Activated T-cell treated with anti-CD3 and anti-CD28 coated beads for 4 hours (primary cell): ENCODE measurements around the gene HSF5.

ENCODE experiments used
- DNase-seq: peaks from one replicate; pipeline ENCODE4 v3.0.0-alpha.2; 2020

HSF5 gene

GRCh38 chr17:58382108-58382871 lies 105.9 kb downstream of the HSF5 start:
- DNase-seq, result no peak

GRCh38 chr17:58381124-58382035 lies 106.8 kb downstream of the HSF5 start:
- no peak for DNase-seq

GRCh38 chr17:58380207-58381123 lies 107.7 kb downstream of the HSF5 start:
- DNase-seq, result no peak

GRCh38 chr17:58379511-58379824 lies 108.7 kb downstream of the HSF5 start:
- DNase-seq, result no peak

- DNase-seq, result no peak
Observed at GRCh38 chr17:58378733-58379510, 109.3 kb downstream of the HSF5 start.

- DNase-seq, result no peak
Observed at GRCh38 chr17:58377661-58378060, 110.5 kb downstream of the HSF5 start.

- no peak for DNase-seq
Observed at GRCh38 chr17:58377093-58377601, 111.1 kb downstream of the HSF5 start.

GRCh38 chr17:58376472-58377000 lies 111.7 kb downstream of the HSF5 start:
- no peak for DNase-seq

- no peak for DNase-seq
Observed at GRCh38 chr17:58375811-58376210, 112.4 kb downstream of the HSF5 start.

- DNase-seq, result no peak
Observed at GRCh38 chr17:58375256-58375655, 113.0 kb downstream of the HSF5 start.

- no peak for DNase-seq
Observed at GRCh38 chr17:58373923-58374322, 114.3 kb downstream of the HSF5 start.

GRCh38 chr17:58373003-58373402 lies 115.2 kb downstream of the HSF5 start:
- no peak for DNase-seq

GRCh38 chr17:58371300-58371950 lies 116.8 kb downstream of the HSF5 start:
- no peak for DNase-seq

GRCh38 chr17:58370716-58371115 lies 117.5 kb downstream of the HSF5 start:
- no peak for DNase-seq

- no peak for DNase-seq
Observed at GRCh38 chr17:58370309-58370708, 117.9 kb downstream of the HSF5 start.
